OCI-LY1 (cell line): ENCODE results near the gene NPFF.

ENCODE experiments used
- H2AFZ ChIP-seq: fragments of 200-600 bp; sonication (generic), shearing (Covaris generic); 2 replicates; pipeline ENCODE4 v1.6.0; 2014; ENCODE audit warnings: antibody characterized with exemption, mild to moderate bottlenecking, low read length
- H3F3A ChIP-seq: fragments of 200-600 bp; sonication (generic), shearing (Covaris generic); 2 replicates; pipeline ENCODE4 v1.6.0; 2014; ENCODE audit warnings: mild to moderate bottlenecking, antibody characterized with exemption, low read length, moderate library complexity; ENCODE audit not compliant: insufficient read depth
- H3K27ac ChIP-seq: fragments of 200-600 bp; sonication (generic); 2 replicates; pipeline ENCODE4 v1.5.1; 2014; ENCODE audit warnings: low read length, mixed run types, mild to moderate bottlenecking, low read depth; ENCODE audit not compliant: poor library complexity, severe bottlenecking
- H3K27me3 ChIP-seq: fragments of 200-600 bp; sonication (generic); 2 replicates; pipeline ENCODE4 v1.6.0; 2014; ENCODE audit warnings: antibody characterized with exemption, mild to moderate bottlenecking, low read length, moderate library complexity; ENCODE audit not compliant: insufficient read depth
- H3K36me3 ChIP-seq: fragments of 200-600 bp; sonication (generic); 2 replicates; pipeline ENCODE4 v1.6.1; 2014; ENCODE audit warnings: mild to moderate bottlenecking, antibody characterized with exemption, low read length, moderate library complexity, mixed read lengths; ENCODE audit not compliant: insufficient read depth
- H3K4me1 ChIP-seq: fragments of 200-600 bp; sonication (generic); 2 replicates; pipeline ENCODE4 v1.5.1; 2014; ENCODE audit warnings: mild to moderate bottlenecking, low read length, moderate library complexity; ENCODE audit not compliant: insufficient read depth, severe bottlenecking
- H3K4me2 ChIP-seq: fragments of 200-600 bp; sonication (generic), shearing (Covaris generic); 2 replicates; pipeline ENCODE4 v1.6.1; 2014; ENCODE audit warnings: low read length
- H3K4me3 ChIP-seq: fragments of 200-600 bp; sonication (generic); 2 replicates; pipeline ENCODE4 v1.5.1; 2014; ENCODE audit warnings: low read length, low read depth, mild to moderate bottlenecking, mixed read lengths; ENCODE audit not compliant: poor library complexity, severe bottlenecking
- H3K79me2 ChIP-seq: fragments of 200-600 bp; shearing (Covaris generic); 2 replicates; pipeline ENCODE4 v1.6.1; 2016; ENCODE audit warnings: mixed run types, low read length, mixed read lengths; ENCODE audit not compliant: insufficient read depth
- H3K9ac ChIP-seq: fragments of 200-600 bp; sonication (generic), shearing (Covaris generic); 2 replicates; pipeline ENCODE4 v1.6.1; 2014; ENCODE audit warnings: mild to moderate bottlenecking, low read length, mixed read lengths
- H3K9me2 ChIP-seq: fragments of 200-600 bp; sonication (generic), shearing (Covaris generic); 2 replicates; pipeline ENCODE4 v1.6.1; 2014; ENCODE audit warnings: low read depth, mild to moderate bottlenecking, low read length, mixed read lengths
- H3K9me3 ChIP-seq: fragments of 200-600 bp; shearing (Covaris generic); 2 replicates; pipeline ENCODE4 v1.6.1; 2014; ENCODE audit warnings: low read length, mixed read lengths
- H4K20me1 ChIP-seq: fragments of 200-600 bp; sonication (generic), shearing (Covaris generic); 2 replicates; pipeline ENCODE4 v1.6.0; 2016; ENCODE audit warnings: mild to moderate bottlenecking, low read length; ENCODE audit not compliant: insufficient read depth
- CTCF ChIP-seq: fragments of 200-600 bp; sonication (generic), shearing (Covaris generic); IDR thresholded peaks from 2 replicates; pipeline ENCODE4 v1.5.1; 2017; ENCODE audit warnings: mild to moderate bottlenecking, antibody characterized with exemption, low read length, moderate library complexity, mixed read lengths
- EZH2 ChIP-seq: fragments of 200-600 bp; sonication (generic), shearing (Covaris generic); IDR thresholded peaks from 2 replicates; pipeline ENCODE4 v1.8.0; 2017; ENCODE audit warnings: borderline replicate concordance, mixed run types, mild to moderate bottlenecking, antibody characterized with exemption, low read length, moderate library complexity, mixed read lengths

The NPFF gene

DNA sequence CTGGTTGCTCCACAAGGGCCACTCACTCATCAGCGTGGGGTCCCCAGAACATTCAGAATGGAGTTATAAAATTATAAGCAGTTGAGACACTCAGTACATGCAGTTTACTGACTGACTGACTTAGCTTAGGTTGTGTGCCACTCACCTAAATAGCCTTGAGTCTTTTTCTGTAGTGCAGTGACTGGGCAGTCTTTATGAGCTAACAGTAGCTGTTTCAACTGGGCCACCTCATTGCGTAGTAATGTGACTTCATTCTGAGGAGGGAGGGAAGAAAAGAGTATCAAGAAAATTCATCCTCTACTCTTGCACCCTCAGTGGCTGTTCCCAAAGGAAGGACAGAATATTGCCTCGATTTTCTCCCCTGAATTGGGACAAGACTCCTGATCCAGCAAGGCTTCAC, 15.8 kb upstream of the NPFF start:
- Histone ChIP-seq H3K36me3 (peaks cover 45% of the 10 kb centered on the region), H3K4me1 (no peaks in the 10 kb centered on the region), H3K9me2 (no peaks in the 10 kb centered on the region), H3K4me2 (no peak overlapping the region), H3F3A (no peaks in the 10 kb centered on the region), H3K27ac (no peak overlapping the region), H3K79me2 (no peaks in the 10 kb centered on the region), H3K4me3 (no peak overlapping the region), H4K20me1 (no peaks in the 10 kb centered on the region), H2AFZ (no peak overlapping the region), H3K9ac (no peak overlapping the region), H3K27me3 (no peaks in the 10 kb centered on the region), H3K9me3 (no peaks in the 10 kb centered on the region)
- no peak for TF ChIP-seq CTCF
- no peak for TF ChIP-seq EZH2

GRCh38 chr12:53518381-53518780, 11.1 kb upstream of the NPFF start:
- H3K4me3 ChIP-seq = no peak overlapping the region
- no peak overlapping the region for H3K27ac ChIP-seq
- H3K9ac ChIP-seq = no peak overlapping the region
- no peaks in the 10 kb centered on the region for H3K27me3 ChIP-seq
- H3K9me3 ChIP-seq = no peaks in the 10 kb centered on the region
- TF ChIP-seq CTCF (no peak), EZH2 (no peak)
- no peaks in the 10 kb centered on the region for H3F3A ChIP-seq
- no peaks in the 10 kb centered on the region for H3K79me2 ChIP-seq
- H4K20me1 ChIP-seq = no peaks in the 10 kb centered on the region
- no peak overlapping the region for H2AFZ ChIP-seq
- H3K9me2 ChIP-seq = no peaks in the 10 kb centered on the region
- H3K36me3 ChIP-seq = peaks cover 56% of the 10 kb centered on the region
- no peak overlapping the region for H3K4me2 ChIP-seq
- H3K4me1 ChIP-seq = no peaks in the 10 kb centered on the region

- H3K9me3 ChIP-seq = no peaks in the 10 kb centered on the region
- no peak overlapping the region for H3K4me2 ChIP-seq
- no peaks in the 10 kb centered on the region for H3K9me2 ChIP-seq
- no peaks in the 10 kb centered on the region for H3K79me2 ChIP-seq
- TF ChIP-seq EZH2 (no peak), CTCF (no peak)
- no peaks in the 10 kb centered on the region for H4K20me1 ChIP-seq
- no peaks in the 10 kb centered on the region for H3K27me3 ChIP-seq
- H3K9ac ChIP-seq = no peak overlapping the region
- H3F3A ChIP-seq = no peaks in the 10 kb centered on the region
- H3K27ac ChIP-seq = no peak overlapping the region
- no peak overlapping the region for H3K4me3 ChIP-seq
- no peaks in the 10 kb centered on the region for H3K4me1 ChIP-seq
- H3K36me3 ChIP-seq = peaks cover 44% of the 10 kb centered on the region
- no peak overlapping the region for H2AFZ ChIP-seq
Observed at GRCh38 chr12:53516758-53517455, 9.6 kb upstream of the NPFF start.
